Measurements from ENCODE around the gene MOV10L1. TPM values are rescaled to one million over a fixed set of nuclear protein-coding genes. Genes with fewer than 3 reads are reported as not detected.

Gene MOV10L1
- total RNA-seq, 2 experiments from 2014 or later: not detected

- intact Hi-C loops (cut with DNase I, micrococcal nuclease): no loop called here
- Mint-ChIP-seq H3K9me3 (no peaks in the 10 kb centered on the region), H3K27ac (no peak overlapping the region), H3K4me1 (ENCODE audit: low read depth) (peaks cover 4% of the 10 kb centered on the region), H3K4me3 (no peak overlapping the region), H3K27me3 (no peaks in the 10 kb centered on the region), H3K36me3 (ENCODE audit: low read depth) (no peaks in the 10 kb centered on the region)
- H3K27me3 ChIP-seq (ENCODE audit: control insufficient read depth in 1 of 2, insufficient read depth in 2 of 2, low read length in 2 of 2): no peaks in the 10 kb centered on the region
- no peak overlapping the region for H3K27ac ChIP-seq (ENCODE audit: low read depth in 1 of 2, low read length in 2 of 2)
- H3K4me3 ChIP-seq (ENCODE audit: low read length): no peak overlapping the region
- no peaks in the 10 kb centered on the region for H3K36me3 ChIP-seq (ENCODE audit: insufficient read depth, low read length)
- POLR2A ChIA-PET: no interaction called here
- ATAC-seq (ENCODE audit: poor library complexity) (no peak), DNase-seq (no peak)
- TF ChIP-seq, protein P1, sequence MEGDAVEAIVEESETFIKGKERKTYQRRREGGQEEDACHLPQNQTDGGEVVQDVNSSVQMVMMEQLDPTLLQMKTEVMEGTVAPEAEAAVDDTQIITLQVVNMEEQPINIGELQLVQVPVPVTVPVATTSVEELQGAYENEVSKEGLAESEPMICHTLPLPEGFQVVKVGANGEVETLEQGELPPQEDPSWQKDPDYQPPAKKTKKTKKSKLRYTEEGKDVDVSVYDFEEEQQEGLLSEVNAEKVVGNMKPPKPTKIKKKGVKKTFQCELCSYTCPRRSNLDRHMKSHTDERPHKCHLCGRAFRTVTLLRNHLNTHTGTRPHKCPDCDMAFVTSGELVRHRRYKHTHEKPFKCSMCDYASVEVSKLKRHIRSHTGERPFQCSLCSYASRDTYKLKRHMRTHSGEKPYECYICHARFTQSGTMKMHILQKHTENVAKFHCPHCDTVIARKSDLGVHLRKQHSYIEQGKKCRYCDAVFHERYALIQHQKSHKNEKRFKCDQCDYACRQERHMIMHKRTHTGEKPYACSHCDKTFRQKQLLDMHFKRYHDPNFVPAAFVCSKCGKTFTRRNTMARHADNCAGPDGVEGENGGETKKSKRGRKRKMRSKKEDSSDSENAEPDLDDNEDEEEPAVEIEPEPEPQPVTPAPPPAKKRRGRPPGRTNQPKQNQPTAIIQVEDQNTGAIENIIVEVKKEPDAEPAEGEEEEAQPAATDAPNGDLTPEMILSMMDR (IDR thresholded peaks at IDR 0.05): no peak
- no peaks in the 10 kb centered on the region for H3K9me3 ChIP-seq (ENCODE audit: control insufficient read depth in 1 of 2, insufficient read depth in 1 of 2, low read length in 2 of 2)
- peaks cover 6% of the 10 kb centered on the region for H3K4me1 ChIP-seq (ENCODE audit: insufficient read depth, low read length)
- CTCF ChIA-PET: no interaction called here
Observed at GRCh38 chr22:50151571-50152537, 62.0 kb downstream of the MOV10L1 start.

- Mint-ChIP-seq H3K27ac (no peak overlapping the region), H3K27me3 (no peaks in the 10 kb centered on the region), H3K9me3 (no peaks in the 10 kb centered on the region), H3K4me3 (no peak overlapping the region), H3K4me1 (ENCODE audit: low read depth) (peaks cover 4% of the 10 kb centered on the region), H3K36me3 (ENCODE audit: low read depth) (no peaks in the 10 kb centered on the region)
- POLR2A ChIA-PET: no interaction called here
- Histone ChIP-seq H3K4me1 (ENCODE audit: insufficient read depth, low read length) (peaks cover 6% of the 10 kb centered on the region), H3K36me3 (ENCODE audit: insufficient read depth, low read length) (no peaks in the 10 kb centered on the region), H3K27ac (ENCODE audit: low read depth in 1 of 2, low read length in 2 of 2) (no peak overlapping the region), H3K27me3 (ENCODE audit: control insufficient read depth in 1 of 2, insufficient read depth in 2 of 2, low read length in 2 of 2) (no peaks in the 10 kb centered on the region), H3K4me3 (ENCODE audit: low read length) (no peak overlapping the region), H3K9me3 (ENCODE audit: control insufficient read depth in 1 of 2, insufficient read depth in 1 of 2, low read length in 2 of 2) (no peaks in the 10 kb centered on the region)
- intact Hi-C loops (cut with DNase I, micrococcal nuclease): no loop called here
- ATAC-seq (ENCODE audit: poor library complexity) (no peak), DNase-seq (no peak)
- CTCF ChIA-PET: no interaction called here
- TF ChIP-seq, protein P1 (IDR thresholded peaks at IDR 0.05): no peak
Observed at GRCh38 chr22:50153056-50153755, 63.4 kb downstream of the MOV10L1 start.

- Histone ChIP-seq H3K9me3 (ENCODE audit: control insufficient read depth in 1 of 2, insufficient read depth in 1 of 2, low read length in 2 of 2) (no peaks in the 10 kb centered on the region), H3K4me3 (ENCODE audit: low read length) (no peak overlapping the region), H3K4me1 (ENCODE audit: insufficient read depth, low read length) (peaks cover 6% of the 10 kb centered on the region), H3K36me3 (ENCODE audit: insufficient read depth, low read length) (no peaks in the 10 kb centered on the region), H3K27ac (ENCODE audit: low read depth in 1 of 2, low read length in 2 of 2) (no peak overlapping the region), H3K27me3 (ENCODE audit: control insufficient read depth in 1 of 2, insufficient read depth in 2 of 2, low read length in 2 of 2) (no peaks in the 10 kb centered on the region)
- ChIA-PET CTCF (interaction anchor here (0.6 kb wide), 1 partner anchor 37 kb away, joined by 5 read pairs; no protein-coding TSS in a partner anchor), POLR2A (no interaction called here)
- no peak overlapping the region for H3K27ac Mint-ChIP-seq
- ATAC-seq (ENCODE audit: poor library complexity): no peak
- intact Hi-C loops (cut with DNase I, micrococcal nuclease): no loop called here
- TF ChIP-seq, protein P1 (IDR thresholded peaks at IDR 0.05): no peak
- H3K4me1 Mint-ChIP-seq (ENCODE audit: low read depth): peaks cover 4% of the 10 kb centered on the region
- no peaks in the 10 kb centered on the region for H3K27me3 Mint-ChIP-seq
- no peak overlapping the region for H3K4me3 Mint-ChIP-seq
- DNase-seq: no peak
- H3K36me3 Mint-ChIP-seq (ENCODE audit: low read depth): no peaks in the 10 kb centered on the region
- H3K9me3 Mint-ChIP-seq: no peaks in the 10 kb centered on the region
Observed at GRCh38 chr22:50153756-50154140, 63.9 kb downstream of the MOV10L1 start.
